ENCODE data around the gene SLC37A1. TPM values are rescaled to one million over a fixed set of nuclear protein-coding genes. Genes with fewer than 3 reads are reported as not detected.

Gene SLC37A1
- total RNA-seq, 1 experiment from 2014 or later = 47.1 TPM

- no peak for DNase-seq
- Histone ChIP-seq H3K9me2 (replicated peaks; ENCODE audit: insufficient read depth, low read length) (no peaks in the 10 kb centered on the region), H3K27ac (ENCODE audit: low read length) (no peak overlapping the region), H3K36me3 (ENCODE audit: insufficient read depth, low read length) (peaks cover 4% of the 10 kb centered on the region; the same call in 1 of the 2 replicates), H3K4me2 (ENCODE audit: low read depth, low read length, poor library complexity, severe bottlenecking) (no peak overlapping the region), H3K4me1 (ENCODE audit: low read length) (no peaks in the 10 kb centered on the region), H3K9me3 (ENCODE audit: low read length) (no peaks in the 10 kb centered on the region), H3K27me3 (ENCODE audit: low read length) (no peaks in the 10 kb centered on the region), H2AFZ (ENCODE audit: low read length) (no peak overlapping the region), H3K9ac (ENCODE audit: low read length) (no peak overlapping the region), H3K4me3 (ENCODE audit: low read length) (no peak overlapping the region), H3K79me2 (ENCODE audit: low read length) (no peaks in the 10 kb centered on the region), H4K20me1 (ENCODE audit: insufficient read depth, low read depth, low read length) (no peaks in the 10 kb centered on the region)
Measured at GRCh38 chr21:42561762-42562650, 48.4 kb downstream of the SLC37A1 start.

GRCh38 chr21:42562816-42563215, 49.2 kb downstream of the SLC37A1 start:
- Histone ChIP-seq H3K4me1 (ENCODE audit: low read length) (no peaks in the 10 kb centered on the region), H3K9ac (ENCODE audit: low read length) (no peak overlapping the region), H3K4me2 (ENCODE audit: low read depth, low read length, poor library complexity, severe bottlenecking) (no peak overlapping the region), H2AFZ (ENCODE audit: low read length) (no peak overlapping the region), H3K79me2 (ENCODE audit: low read length) (no peaks in the 10 kb centered on the region), H4K20me1 (ENCODE audit: insufficient read depth, low read depth, low read length) (no peaks in the 10 kb centered on the region), H3K27ac (ENCODE audit: low read length) (no peak overlapping the region), H3K4me3 (ENCODE audit: low read length) (no peak overlapping the region), H3K36me3 (ENCODE audit: insufficient read depth, low read length) (peaks cover 4% of the 10 kb centered on the region; the same call in 1 of the 2 replicates), H3K9me2 (replicated peaks; ENCODE audit: insufficient read depth, low read length) (no peaks in the 10 kb centered on the region), H3K27me3 (ENCODE audit: low read length) (no peaks in the 10 kb centered on the region), H3K9me3 (ENCODE audit: low read length) (no peaks in the 10 kb centered on the region)
- no peak for DNase-seq

DNA sequence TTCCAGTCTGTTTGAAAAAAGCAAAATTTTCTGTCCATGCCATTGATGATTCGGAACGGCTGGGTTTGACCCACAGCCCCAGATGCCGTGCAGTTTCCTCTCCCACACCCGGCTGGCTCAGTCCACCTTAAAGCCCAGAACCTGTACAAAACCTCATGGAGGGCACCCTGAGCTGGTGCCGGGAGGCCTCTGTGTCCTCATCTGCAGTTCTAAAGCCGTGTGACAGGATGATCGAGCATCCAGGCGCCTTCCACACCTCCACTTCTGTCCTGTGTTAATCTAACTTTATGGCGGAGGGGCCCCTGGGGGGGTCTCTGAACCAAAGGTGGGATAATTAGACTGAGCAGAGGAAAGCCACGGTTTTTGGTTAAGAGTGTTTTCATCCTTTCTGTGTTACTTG, 49.6 kb downstream of the SLC37A1 start:
- H3K27me3 ChIP-seq (ENCODE audit: low read length) = no peaks in the 10 kb centered on the region
- no peaks in the 10 kb centered on the region for H3K9me2 ChIP-seq (replicated peaks; ENCODE audit: insufficient read depth, low read length)
- H3K79me2 ChIP-seq (ENCODE audit: low read length) = no peaks in the 10 kb centered on the region
- H3K36me3 ChIP-seq (ENCODE audit: insufficient read depth, low read length) = peaks cover 6% of the 10 kb centered on the region; the same call in 1 of the 2 replicates
- H3K4me2 ChIP-seq (ENCODE audit: low read depth, low read length, poor library complexity, severe bottlenecking) = no peak overlapping the region
- H4K20me1 ChIP-seq (ENCODE audit: insufficient read depth, low read depth, low read length) = no peaks in the 10 kb centered on the region
- H3K4me1 ChIP-seq (ENCODE audit: low read length) = no peaks in the 10 kb centered on the region
- H3K4me3 ChIP-seq (ENCODE audit: low read length) = no peak overlapping the region
- H2AFZ ChIP-seq (ENCODE audit: low read length) = no peak overlapping the region
- H3K9ac ChIP-seq (ENCODE audit: low read length) = no peak overlapping the region
- no peaks in the 10 kb centered on the region for H3K9me3 ChIP-seq (ENCODE audit: low read length)
- DNase-seq = no peak
- no peak overlapping the region for H3K27ac ChIP-seq (ENCODE audit: low read length)

GRCh38 chr21:42563686-42564085, 50.0 kb downstream of the SLC37A1 start:
- peaks cover 4% of the 10 kb centered on the region; the same call in 1 of the 2 replicates for H3K36me3 ChIP-seq (ENCODE audit: insufficient read depth, low read length)
- DNase-seq = no peak

GRCh38 chr21:42564561-42564971, 50.9 kb downstream of the SLC37A1 start:
- Histone ChIP-seq H3K36me3 (ENCODE audit: insufficient read depth, low read length) (peaks cover 4% of the 10 kb centered on the region; the same call in 1 of the 2 replicates), H3K4me3 (ENCODE audit: low read length) (no peak overlapping the region)

More at GRCh38 chr21:42563686-42564085, 50.0 kb downstream of the SLC37A1 start:
- Histone ChIP-seq H3K27ac (ENCODE audit: low read length) (no peak overlapping the region), H3K9me2 (replicated peaks; ENCODE audit: insufficient read depth, low read length) (no peaks in the 10 kb centered on the region), H3K4me3 (ENCODE audit: low read length) (no peak overlapping the region), H4K20me1 (ENCODE audit: insufficient read depth, low read depth, low read length) (no peaks in the 10 kb centered on the region), H3K9ac (ENCODE audit: low read length) (no peak overlapping the region), H3K9me3 (ENCODE audit: low read length) (no peaks in the 10 kb centered on the region), H3K79me2 (ENCODE audit: low read length) (no peaks in the 10 kb centered on the region), H3K4me1 (ENCODE audit: low read length) (no peaks in the 10 kb centered on the region), H3K27me3 (ENCODE audit: low read length) (no peaks in the 10 kb centered on the region), H2AFZ (ENCODE audit: low read length) (no peak overlapping the region), H3K4me2 (ENCODE audit: low read depth, low read length, poor library complexity, severe bottlenecking) (no peak overlapping the region)

DNA sequence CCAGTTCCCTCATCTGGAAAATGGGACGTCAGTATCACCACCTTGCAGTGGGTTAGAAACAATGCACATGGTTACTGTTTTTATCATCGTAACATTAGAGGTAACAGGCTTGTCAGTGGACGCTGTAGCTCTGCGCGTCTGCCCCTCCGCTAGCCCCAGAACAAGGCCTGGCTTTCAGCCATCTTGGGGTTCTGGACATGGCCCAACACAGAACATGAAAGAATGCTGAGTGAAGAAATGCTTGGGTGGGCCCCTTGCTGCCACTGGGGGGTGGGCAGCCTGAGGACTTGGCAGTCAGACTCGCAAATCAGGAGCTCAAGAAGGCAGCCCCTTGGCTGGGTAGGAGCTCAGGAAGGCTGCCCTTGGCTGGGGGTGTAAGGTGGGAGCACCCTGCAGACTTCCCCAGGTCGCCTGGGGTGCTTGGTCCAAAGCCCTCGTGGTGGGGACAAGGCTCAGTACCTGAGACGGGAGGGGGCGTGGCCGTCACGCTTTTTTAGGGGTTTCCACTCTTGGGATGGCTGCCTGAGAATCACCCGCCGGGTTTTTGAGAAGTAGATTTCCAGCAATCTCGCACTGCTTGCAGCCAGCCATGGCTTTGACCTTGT, 51.7 kb downstream of the SLC37A1 start:
- H3K79me2 ChIP-seq (ENCODE audit: low read length) = no peaks in the 10 kb centered on the region
- H3K9ac ChIP-seq (ENCODE audit: low read length) = no peak overlapping the region
- no peak overlapping the region for H3K4me3 ChIP-seq (ENCODE audit: low read length)
- no peak for DNase-seq
- no peak overlapping the region for H3K4me2 ChIP-seq (ENCODE audit: low read depth, low read length, poor library complexity, severe bottlenecking)
- H2AFZ ChIP-seq (ENCODE audit: low read length) = no peak overlapping the region
- no peaks in the 10 kb centered on the region for H3K9me3 ChIP-seq (ENCODE audit: low read length)
- H4K20me1 ChIP-seq (ENCODE audit: insufficient read depth, low read depth, low read length) = no peaks in the 10 kb centered on the region
- H3K27me3 ChIP-seq (ENCODE audit: low read length) = no peaks in the 10 kb centered on the region
- no peak overlapping the region for H3K27ac ChIP-seq (ENCODE audit: low read length)
- H3K9me2 ChIP-seq (replicated peaks; ENCODE audit: insufficient read depth, low read length) = no peaks in the 10 kb centered on the region
- peaks cover 4% of the 10 kb centered on the region; the same call in 1 of the 2 replicates for H3K36me3 ChIP-seq (ENCODE audit: insufficient read depth, low read length)
- H3K4me1 ChIP-seq (ENCODE audit: low read length) = no peaks in the 10 kb centered on the region

More at GRCh38 chr21:42564561-42564971, 50.9 kb downstream of the SLC37A1 start:
- no peak overlapping the region for H3K4me2 ChIP-seq (ENCODE audit: low read depth, low read length, poor library complexity, severe bottlenecking)
- H3K9ac ChIP-seq (ENCODE audit: low read length) = no peak overlapping the region
- no peaks in the 10 kb centered on the region for H3K79me2 ChIP-seq (ENCODE audit: low read length)
- H3K27ac ChIP-seq (ENCODE audit: low read length) = no peak overlapping the region
- no peaks in the 10 kb centered on the region for H4K20me1 ChIP-seq (ENCODE audit: insufficient read depth, low read depth, low read length)
- no peaks in the 10 kb centered on the region for H3K27me3 ChIP-seq (ENCODE audit: low read length)
- no peaks in the 10 kb centered on the region for H3K4me1 ChIP-seq (ENCODE audit: low read length)
- H3K9me2 ChIP-seq (replicated peaks; ENCODE audit: insufficient read depth, low read length) = no peaks in the 10 kb centered on the region
- no peak for DNase-seq
- H2AFZ ChIP-seq (ENCODE audit: low read length) = no peak overlapping the region
- H3K9me3 ChIP-seq (ENCODE audit: low read length) = no peaks in the 10 kb centered on the region

- Histone ChIP-seq H3K9me3 (ENCODE audit: low read length) (no peaks in the 10 kb centered on the region), H3K4me1 (ENCODE audit: low read length) (no peaks in the 10 kb centered on the region), H3K27ac (ENCODE audit: low read length) (no peak overlapping the region), H3K36me3 (ENCODE audit: insufficient read depth, low read length) (peaks cover 4% of the 10 kb centered on the region; the same call in 1 of the 2 replicates), H3K9ac (ENCODE audit: low read length) (no peak overlapping the region), H3K27me3 (ENCODE audit: low read length) (no peaks in the 10 kb centered on the region), H4K20me1 (ENCODE audit: insufficient read depth, low read depth, low read length) (no peaks in the 10 kb centered on the region), H3K9me2 (replicated peaks; ENCODE audit: insufficient read depth, low read length) (no peaks in the 10 kb centered on the region), H3K79me2 (ENCODE audit: low read length) (no peaks in the 10 kb centered on the region), H3K4me3 (ENCODE audit: low read length) (no peak overlapping the region), H3K4me2 (ENCODE audit: low read depth, low read length, poor library complexity, severe bottlenecking) (no peak overlapping the region), H2AFZ (ENCODE audit: low read length) (no peak overlapping the region)
- no peak for DNase-seq
Measured at GRCh38 chr21:42565886-42566523, 52.4 kb downstream of the SLC37A1 start.
